Measurements from ENCODE around the gene PGD. TPM values are rescaled to one million over a fixed set of nuclear protein-coding genes. Genes with fewer than 3 reads are reported as not detected.
"Not testable (repeated sequence)": the region's sequence is repeated elsewhere in the genome, so short reads cannot be mapped to it uniquely, and the experiment has no call there.

PGD gene
- total RNA-seq, 4 donors from 2014 or later = 13.8 to 79.7 (median 37.5) TPM

GRCh38 chr1:10415211-10415930 is 16.5 kb downstream of the PGD start:
- H3K27ac ChIP-seq = no peak overlapping the region
- intact Hi-C loops (cut with DNase I; ENCODE audit: low total_unique reads) = no loop called here

GRCh38 chr1:10415967-10416366 is 17.1 kb downstream of the PGD start:
- intact Hi-C loops (cut with DNase I; ENCODE audit: low total_unique reads); H3K4me3 ChIP-seq; H3K4me1 ChIP-seq; DNase-seq; H3K36me3 ChIP-seq; H3K27me3 ChIP-seq; H3K9me3 ChIP-seq; H3K27ac ChIP-seq: not testable (repeated sequence)

More at GRCh38 chr1:10415211-10415930, 16.5 kb downstream of the PGD start:
- TF ChIP-seq POLR2A (IDR thresholded peaks at IDR 0.05) (no peak), CTCF (IDR thresholded peaks at IDR 0.05) (no peak)
- DNase-seq = no peak
- Histone ChIP-seq H3K4me3 (no peak overlapping the region), H3K27me3 (no peaks in the 10 kb centered on the region), H3K9me3 (no peaks in the 10 kb centered on the region), H3K4me1 (no peaks in the 10 kb centered on the region), H3K36me3 (no peaks in the 10 kb centered on the region)

- H3K4me1 ChIP-seq; DNase-seq; H3K27me3 ChIP-seq; H3K4me3 ChIP-seq; H3K36me3 ChIP-seq; H3K9me3 ChIP-seq; intact Hi-C loops (cut with DNase I; ENCODE audit: low total_unique reads); H3K27ac ChIP-seq: not testable (repeated sequence)
These were observed 19.9 kb downstream of the PGD start for GRCh38 chr1:10418741-10419140.

- no peaks in the 10 kb centered on the region for H3K36me3 ChIP-seq
- H3K27me3 ChIP-seq = no peaks in the 10 kb centered on the region
- no peak for DNase-seq
- intact Hi-C loops (cut with DNase I; ENCODE audit: low total_unique reads) = no loop called here
- H3K4me3 ChIP-seq = no peak overlapping the region
- no peaks in the 10 kb centered on the region for H3K9me3 ChIP-seq
- no peak for TF ChIP-seq CTCF (IDR thresholded peaks at IDR 0.05)
- TF ChIP-seq POLR2A (IDR thresholded peaks at IDR 0.05) = no peak
- H3K4me1 ChIP-seq = no peaks in the 10 kb centered on the region
- no peak overlapping the region for H3K27ac ChIP-seq
These were observed 20.5 kb downstream of the PGD start for GRCh38 chr1:10419351-10419750.

- Histone ChIP-seq H3K9me3 (no peaks in the 10 kb centered on the region), H3K27ac (no peak overlapping the region), H3K4me1 (no peaks in the 10 kb centered on the region), H3K4me3 (no peak overlapping the region), H3K27me3 (no peaks in the 10 kb centered on the region), H3K36me3 (no peaks in the 10 kb centered on the region)
- no peak for DNase-seq
- TF ChIP-seq POLR2A (IDR thresholded peaks at IDR 0.05) (no peak), CTCF (IDR thresholded peaks at IDR 0.05) (no peak)
- intact Hi-C loops (cut with DNase I; ENCODE audit: low total_unique reads) = no loop called here
These were observed 22.8 kb downstream of the PGD start for GRCh38 chr1:10421637-10422036.

GRCh38 chr1:10424034-10424433 is 25.2 kb downstream of the PGD start:
- peak in 1 of 2 donors; percentile 39 for DNase-seq
- no peaks in the 10 kb centered on the region for H3K27me3 ChIP-seq
- no peaks in the 10 kb centered on the region for H3K9me3 ChIP-seq
- no peaks in the 10 kb centered on the region for H3K4me1 ChIP-seq
- H3K27ac ChIP-seq = no peak overlapping the region
- no peaks in the 10 kb centered on the region for H3K36me3 ChIP-seq
- no peak for TF ChIP-seq POLR2A (IDR thresholded peaks at IDR 0.05)
- TF ChIP-seq CTCF (IDR thresholded peaks at IDR 0.05) = no peak
- H3K4me3 ChIP-seq = no peak overlapping the region
- intact Hi-C loops (cut with DNase I; ENCODE audit: low total_unique reads) = no loop called here

Data from uterus (tissue), 4 donors.